ENCODE data around the gene B4GALNT3.

Gene B4GALNT3

DNA sequence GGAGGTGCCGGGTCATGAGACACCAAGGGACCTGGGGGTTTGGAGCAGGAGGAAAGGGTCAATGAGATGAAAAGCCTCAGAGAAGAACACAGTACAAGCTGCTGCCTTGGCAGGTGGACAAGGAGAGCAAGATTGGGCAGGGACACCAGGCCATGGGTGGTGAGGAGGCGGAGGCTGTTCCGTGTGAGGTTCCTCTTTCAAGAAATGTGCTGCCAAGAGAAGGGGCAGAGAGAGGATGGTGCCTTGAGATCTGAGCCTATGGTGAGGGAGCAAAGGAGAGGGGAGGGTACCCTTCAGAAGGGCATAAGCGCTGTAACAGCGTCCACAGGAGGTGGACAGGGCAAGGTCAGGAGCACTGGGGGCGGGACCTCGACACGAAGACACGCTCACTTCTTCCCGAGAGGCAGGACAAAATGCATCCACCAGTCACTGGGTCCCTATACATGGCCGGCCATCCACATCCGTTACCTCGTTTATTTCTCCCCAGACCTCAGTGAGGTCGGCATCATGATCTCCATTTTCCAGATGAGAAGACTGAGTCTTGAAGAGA lies 100.2 kb downstream of the B4GALNT3 start:
- no peak for DNase-seq (ENCODE audit: low spot score)

DNA sequence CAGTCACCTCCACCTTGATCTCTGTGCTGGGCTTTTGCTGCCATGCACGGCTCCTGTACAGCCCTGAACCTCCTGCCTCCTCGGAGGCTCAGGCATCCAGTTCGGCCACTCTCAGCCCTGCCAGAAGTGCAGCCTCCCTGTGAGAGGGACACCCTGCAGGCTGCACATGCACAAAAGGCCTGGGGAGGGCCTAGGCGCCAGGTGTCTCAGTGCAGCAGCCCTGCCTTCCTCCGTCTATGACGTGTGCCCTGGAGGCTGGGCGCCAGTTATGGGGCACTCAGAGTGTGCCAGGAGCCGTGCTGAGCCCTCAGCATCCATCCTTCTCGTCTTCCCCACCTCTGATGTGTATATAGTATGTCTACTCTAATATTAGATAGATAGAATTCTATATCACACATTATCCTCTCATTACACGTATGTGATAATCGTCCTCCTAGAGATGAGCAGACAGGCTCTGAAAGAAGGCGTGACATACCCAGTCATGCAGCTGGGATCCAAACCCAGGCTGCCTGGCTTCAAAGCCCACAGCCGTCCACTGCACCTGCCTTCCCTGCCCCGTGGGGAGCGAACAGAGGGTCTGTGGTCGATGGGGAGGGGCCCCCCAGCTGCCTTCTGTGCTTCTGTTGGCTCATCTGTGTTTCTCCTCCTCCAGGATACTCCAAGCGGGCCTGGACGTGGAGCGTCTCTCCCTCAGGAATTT lies 101.1 kb downstream of the B4GALNT3 start:
- DNase-seq (ENCODE audit: low spot score) = no peak

DNA sequence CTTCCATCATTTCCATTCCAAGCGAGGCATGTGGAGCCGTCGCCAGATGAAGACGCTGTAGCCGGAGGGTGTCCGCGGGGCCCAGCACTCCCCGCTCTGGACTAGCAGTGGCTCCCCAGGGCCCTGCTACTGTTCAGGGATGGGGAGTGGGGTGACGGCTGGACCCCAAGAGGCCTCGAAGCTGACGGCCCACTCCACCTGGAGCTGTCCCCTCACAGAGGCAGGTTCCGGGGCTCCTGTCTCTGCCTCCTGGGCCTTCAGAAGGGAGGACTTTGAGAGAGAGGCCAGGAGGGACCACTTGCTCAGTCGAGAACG lies 101.6 kb downstream of the B4GALNT3 start:
- no peak for DNase-seq (ENCODE audit: low spot score)

DNA sequence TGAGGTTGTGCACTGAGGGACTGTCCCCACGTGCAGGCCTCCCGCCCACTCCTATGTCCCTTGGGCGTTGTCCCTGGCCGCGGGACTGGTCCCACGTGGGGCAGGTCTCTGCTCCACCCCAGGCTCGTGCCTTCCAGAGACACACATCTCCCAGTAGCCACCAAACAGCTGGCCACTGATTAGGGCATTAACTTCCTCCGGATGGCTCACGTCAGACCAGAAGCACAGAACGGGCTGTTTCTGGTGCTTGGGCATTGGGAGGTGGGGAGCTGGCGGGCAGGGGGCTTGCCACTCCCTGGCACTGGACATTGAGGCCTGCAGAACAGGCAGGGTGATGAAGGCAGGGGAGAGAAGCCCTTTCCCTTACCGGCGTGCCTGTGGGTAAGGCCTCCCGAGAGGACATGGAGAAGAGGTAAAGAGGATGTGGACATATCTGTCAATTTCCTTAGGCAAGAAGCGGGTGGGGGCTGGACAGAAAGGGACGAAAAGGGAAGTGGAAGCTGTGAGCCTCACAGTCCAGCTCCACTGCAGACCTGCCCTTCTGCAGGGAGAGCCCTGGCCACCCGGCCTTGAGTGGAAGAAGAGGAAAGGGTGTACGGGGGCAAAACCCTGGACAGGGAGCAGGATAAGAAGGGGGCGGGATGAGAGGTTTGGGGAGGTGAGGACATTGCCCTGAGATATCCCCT lies 102.3 kb downstream of the B4GALNT3 start:
- no peak for DNase-seq (ENCODE audit: low spot score)

DNA sequence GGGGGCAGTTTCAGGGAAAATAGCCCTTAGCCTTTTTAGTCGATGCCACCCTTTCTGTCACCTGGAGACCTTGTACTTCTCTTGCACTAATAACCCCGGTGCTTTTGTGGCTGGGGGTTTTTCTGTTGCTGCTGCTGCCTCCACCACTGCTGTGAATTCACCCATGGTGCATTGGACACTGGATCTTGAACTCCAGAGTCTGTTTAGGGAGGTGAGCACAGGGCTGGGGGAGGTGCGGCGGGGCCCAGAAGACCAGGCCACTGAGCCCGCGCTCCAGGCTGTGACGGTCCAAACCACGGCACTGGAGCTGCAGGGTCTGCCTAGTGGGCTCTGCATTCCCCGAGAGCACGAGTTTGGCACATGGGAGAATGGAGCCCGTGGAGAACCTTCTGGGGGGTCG lies 102.9 kb downstream of the B4GALNT3 start:
- no peak for DNase-seq (ENCODE audit: low spot score)

DNA sequence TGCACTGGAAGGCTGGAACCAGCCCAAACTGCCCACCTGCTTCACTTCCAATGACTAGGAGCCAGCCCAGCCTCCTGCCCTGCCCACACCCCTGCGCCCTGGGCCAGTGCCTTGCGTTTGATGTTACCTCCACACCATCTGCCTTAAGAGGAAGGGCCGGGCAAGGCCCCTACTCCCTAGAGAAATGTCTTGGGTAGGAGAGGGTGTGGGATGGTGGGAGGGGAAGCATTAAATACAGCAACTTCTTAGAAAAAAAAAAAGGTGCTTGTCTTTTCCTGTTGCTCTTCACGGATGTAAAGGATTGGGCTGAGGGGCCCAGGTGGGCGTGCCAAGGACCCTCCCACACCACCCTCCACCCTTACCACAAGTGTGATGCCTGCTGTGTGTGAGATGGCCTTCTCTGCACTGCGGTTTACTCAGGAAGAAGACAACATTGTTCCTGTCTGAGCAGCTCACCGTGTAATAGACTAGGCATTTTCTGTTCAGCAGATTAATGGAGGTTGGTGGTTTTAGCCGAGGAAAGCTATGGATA lies 103.6 kb downstream of the B4GALNT3 start:
- DNase-seq (ENCODE audit: low spot score) = peak; percentile 51

DNA sequence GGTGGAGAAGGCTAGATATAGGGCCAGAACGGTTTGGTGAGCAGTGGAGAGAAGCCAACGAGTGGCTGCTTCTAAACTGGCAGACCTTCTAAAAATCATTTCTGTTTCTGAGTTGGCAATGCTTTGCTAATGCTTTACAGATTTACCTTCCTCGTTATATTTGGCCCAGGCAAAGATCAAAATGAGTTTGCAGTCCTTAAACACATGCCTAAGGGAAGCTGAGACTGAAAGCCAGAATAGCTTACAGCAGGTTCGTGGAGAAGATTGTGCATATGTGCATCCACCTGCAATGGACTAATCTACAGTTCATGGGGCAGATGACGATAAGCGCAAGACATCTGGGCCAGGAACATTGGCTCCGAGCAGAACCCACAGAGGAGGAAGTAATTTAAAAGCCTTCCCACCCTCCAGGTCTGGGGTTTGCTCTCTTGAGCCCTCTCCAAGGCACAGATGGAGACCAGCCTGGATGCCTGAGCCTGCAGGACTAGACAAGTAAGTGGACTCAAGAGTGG lies 104.1 kb downstream of the B4GALNT3 start:
- DNase-seq (ENCODE audit: low spot score) = no peak

DNA sequence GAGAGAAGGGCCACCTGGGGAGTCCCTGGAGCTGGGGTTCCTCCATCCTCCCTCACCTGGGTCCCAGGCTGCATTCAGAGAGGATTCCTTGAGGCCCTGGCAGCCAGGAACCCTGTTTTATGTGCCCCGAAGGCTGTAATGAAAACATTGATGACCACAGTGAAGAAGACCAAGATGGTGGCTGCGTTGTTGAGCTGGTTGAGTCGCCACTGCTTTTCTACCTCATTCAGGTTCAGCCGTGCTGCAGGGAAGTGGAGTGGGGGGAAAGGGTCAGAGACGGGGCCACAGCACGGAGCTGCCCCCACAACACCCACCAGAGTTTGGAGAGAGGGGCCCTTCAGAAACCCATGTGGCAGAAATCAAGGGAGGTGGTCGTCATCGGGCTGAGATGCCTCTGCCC lies 105.4 kb downstream of the B4GALNT3 start:
- DNase-seq (ENCODE audit: low spot score) = no peak

DNA sequence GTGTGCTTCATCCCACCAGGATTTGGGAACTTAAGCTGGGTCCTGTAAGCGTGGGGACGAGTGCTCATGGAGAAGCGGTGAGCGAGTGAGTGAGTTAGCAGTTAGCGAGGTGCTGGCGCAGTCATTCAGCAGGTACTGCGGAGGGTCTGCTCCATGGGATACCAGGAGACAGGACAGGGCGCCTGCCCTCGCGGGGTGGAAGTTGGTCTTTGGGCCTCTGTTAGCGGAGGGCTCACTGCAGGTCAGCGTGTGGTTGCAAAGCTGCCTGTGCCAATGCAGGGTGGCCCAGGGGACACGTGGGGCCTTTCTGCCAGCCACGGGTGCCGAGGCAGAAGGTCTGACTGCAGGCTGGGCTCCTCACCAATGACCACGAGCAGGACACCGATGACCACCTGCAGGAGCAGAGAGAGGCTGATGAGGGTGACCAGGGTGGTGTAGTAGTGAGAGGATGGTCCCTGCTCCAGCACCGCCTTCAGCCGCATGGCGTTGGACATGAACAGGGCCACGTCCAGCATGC lies 105.9 kb downstream of the B4GALNT3 start:
- no peak for DNase-seq (ENCODE audit: low spot score)

DNA sequence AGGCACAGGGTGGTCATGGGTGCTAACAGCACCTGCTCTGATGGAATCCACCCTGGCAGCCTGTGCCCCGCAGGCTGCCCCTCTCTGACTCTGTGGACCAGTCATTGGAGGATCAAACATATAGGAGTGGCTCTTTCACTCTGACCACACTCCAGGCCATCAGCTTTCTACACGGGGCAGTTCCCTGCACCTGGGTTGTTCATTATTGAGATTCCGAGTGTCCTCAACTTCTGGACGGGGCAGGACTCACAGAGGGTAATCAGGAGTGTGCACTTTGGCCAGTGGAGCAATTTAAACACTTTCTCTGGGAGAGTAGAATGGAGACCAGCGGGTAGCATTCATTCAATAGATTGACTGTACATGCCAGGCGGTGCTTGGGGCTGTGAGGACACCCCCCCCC lies 108.7 kb downstream of the B4GALNT3 start:
- DNase-seq (ENCODE audit: low spot score) = no peak

DNA sequence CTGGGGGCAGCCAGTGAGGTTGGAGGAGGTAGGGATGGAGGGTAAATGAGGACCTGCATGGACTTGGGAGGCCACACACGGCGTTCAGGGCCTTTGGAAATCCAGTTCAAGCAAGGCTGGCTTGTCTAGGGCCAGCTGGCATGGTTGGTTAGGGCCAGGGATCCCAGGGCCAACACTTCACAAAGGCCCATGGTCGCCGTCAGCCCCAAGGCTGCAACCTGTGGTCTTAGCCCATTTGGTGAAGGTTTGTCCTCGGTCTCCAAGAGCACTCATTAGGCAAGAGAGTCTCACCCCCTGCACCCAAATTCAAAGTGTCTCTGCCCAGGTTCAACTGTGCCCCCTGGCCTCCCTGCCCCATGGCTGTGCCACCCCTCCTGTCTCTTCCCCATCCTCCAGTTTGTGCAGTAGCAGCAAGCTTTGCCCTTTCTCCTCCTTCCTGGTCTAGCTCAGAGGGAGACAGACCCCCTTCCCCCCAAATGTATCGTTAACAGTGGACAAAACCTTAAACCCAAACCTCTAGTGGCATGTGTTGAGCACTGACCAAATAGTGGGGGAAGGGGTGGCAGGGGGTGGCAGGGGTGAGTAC lies 109.4 kb downstream of the B4GALNT3 start:
- DNase-seq (ENCODE audit: low spot score) = no peak

DNA sequence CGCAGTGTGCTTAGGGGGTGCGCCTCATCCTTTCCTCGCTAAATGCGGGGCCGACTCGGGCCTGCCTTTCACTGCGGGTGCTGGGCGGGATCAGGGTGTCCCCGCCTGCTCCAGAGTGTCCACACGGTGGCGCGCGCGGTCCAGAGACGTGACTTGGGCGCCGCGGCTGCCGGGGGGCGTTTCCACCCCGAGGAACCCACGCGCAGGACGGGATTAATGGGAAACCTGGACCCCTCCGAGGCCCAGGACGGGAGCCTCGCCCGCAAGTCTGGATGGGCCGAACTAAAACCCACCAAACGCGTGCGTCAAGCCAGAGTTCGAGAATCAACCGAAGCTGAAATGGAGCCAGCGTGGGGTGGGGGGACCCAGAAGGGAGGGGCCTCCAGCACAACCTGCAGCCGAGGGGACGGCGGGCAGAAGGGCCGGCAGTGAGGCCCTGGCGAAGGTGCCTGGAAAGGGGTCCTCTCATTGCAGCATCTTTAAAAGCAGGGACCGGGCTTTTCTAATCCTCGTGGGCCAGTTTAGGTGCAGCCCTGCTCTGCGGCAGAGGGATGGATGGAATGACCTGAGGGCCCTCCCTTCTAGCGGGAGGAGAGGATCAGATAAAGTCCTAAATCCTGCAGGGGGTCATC lies 110.2 kb downstream of the B4GALNT3 start:
- peak; percentile 85 for DNase-seq (ENCODE audit: low spot score)

DNA sequence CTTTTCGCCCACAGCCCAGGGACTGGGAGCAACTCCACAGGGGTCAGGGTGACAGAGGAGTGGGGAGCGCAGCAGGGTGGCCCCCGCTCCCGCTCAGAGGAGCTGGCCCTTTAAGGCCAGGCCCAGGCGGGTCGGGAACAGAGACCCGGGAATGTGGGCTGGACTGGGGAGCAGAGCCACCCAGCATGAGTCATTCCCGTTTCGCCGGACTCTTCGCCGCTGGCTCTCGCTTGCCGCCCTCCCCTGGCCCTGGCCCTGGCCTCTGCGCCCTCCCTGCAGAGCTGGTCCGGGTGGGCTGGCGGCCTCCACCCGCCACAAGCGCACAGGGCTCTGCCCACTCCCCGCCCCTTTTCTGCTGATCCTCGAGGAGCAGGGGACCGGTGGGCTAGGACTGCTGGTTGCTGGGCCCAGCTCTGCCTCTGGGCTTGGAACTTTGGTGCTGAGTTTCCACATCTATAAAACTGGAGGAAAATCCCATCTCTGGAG lies 110.7 kb downstream of the B4GALNT3 start:
- no peak for DNase-seq (ENCODE audit: low spot score)

DNA sequence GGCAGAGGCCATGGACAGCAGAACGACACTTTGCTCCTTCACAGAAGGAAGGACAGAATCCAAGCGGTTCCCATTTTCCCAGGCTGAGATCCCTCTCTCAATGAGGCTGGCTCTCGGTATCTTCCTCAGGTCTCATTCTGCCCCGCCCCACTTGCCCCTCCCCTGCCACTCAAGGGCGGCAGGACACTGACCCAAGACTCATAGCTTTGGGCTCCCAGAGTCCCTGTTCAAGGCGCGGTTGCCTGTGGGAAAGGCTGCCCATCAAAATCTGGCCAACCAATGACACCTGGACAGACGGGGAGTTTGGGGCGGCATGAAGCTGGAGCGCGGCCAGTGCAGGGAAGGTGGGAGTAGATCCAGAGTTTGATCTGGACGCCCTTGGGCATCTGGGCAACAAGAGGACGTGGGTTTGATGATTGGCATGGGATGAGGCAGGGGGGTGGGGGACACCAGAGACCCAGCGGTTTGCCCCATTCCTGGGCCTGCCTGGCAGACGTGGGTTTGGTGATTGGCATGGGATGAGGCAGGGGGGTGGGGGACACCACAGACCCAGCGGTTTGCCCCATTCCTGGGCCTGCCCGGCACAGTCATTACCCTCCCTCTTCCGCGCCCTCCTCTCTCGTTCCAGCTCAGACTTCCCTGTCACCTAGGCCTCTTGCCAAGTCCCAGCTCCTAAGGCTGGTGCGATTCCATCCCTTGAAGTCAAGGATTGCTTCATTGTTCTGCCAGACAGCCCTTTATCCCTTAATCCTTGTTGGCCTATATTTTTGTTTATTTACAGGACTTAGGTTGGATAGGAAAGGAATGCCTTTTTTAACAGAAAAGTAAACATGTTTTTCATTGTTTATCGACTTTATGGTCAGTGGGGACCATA lies 111.4 kb downstream of the B4GALNT3 start:
- DNase-seq (ENCODE audit: low spot score) = no peak

DNA sequence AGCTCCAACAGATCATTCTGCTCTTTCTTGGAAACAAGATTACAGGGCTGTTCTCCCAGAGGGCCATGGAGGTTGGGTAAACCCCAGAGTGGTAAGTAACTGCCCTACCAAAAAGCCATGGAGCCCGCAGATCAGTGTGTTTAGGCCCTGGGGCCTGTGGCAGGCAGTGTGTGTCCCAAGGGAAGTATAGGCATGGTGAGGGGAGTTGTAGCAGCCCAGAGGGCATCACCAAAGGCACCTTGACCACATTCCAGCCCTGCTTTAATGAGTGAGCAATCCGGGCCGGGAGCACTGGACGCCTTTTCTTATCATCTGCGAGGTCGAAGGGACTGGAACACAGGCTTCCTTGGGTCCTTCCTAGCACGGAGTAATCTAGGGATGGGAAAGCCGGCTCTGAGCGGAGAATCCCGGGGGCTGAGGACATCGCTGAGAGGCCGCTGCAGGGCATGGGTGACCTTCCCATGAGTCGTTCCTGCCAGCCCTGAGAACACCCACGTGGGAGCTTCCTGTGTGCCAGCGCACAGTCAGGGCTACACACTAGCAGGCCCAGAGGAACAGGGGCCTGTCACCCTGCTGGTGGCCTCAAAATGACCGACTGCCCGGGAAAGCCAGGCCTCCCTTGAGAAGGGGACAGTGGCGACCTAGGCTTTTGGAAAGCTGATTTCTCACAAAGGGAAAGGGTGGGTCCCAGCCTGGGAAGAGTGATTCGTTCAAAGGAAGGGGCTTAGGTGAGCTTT lies 112.2 kb downstream of the B4GALNT3 start:
- no peak for DNase-seq (ENCODE audit: low spot score)

DNA sequence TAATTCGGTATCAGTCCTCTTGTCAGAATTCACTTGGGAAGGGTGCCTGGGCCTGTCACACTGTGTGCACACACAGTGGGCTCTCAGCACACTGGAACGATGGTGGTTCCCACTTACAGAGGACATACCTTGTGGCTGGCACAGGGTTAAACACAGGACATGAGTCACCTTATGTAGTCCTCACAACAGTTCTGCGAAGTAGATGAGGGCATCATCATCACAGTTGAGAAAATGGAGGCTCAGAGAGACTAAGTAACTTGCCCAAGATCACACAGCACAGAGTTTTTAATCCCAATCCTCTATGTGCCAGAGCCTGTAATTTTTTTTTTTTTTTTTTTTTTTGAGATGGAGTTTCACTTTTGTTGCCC lies 112.8 kb downstream of the B4GALNT3 start:
- peak; percentile 50 for DNase-seq (ENCODE audit: low spot score)

DNA sequence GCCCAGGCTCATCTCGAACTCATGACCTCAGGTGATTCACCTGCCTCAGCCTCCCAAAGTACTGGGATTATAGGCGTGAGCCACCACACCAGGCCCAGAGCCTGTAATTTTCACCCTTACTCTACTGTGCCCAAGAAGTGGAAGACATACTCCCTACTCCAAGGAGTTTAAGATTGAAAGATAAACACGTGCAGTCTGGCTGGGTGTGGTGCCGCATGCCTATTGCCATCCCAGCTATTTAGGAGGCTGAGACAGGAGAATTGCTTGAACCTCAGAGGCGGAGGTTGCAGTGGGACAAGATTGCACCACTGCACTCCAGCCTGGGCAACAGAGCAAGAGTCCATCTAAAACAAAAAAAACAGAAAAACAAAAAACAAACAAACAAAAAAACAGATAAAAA lies 113.5 kb downstream of the B4GALNT3 start:
- DNase-seq (ENCODE audit: low spot score) = no peak

DNA sequence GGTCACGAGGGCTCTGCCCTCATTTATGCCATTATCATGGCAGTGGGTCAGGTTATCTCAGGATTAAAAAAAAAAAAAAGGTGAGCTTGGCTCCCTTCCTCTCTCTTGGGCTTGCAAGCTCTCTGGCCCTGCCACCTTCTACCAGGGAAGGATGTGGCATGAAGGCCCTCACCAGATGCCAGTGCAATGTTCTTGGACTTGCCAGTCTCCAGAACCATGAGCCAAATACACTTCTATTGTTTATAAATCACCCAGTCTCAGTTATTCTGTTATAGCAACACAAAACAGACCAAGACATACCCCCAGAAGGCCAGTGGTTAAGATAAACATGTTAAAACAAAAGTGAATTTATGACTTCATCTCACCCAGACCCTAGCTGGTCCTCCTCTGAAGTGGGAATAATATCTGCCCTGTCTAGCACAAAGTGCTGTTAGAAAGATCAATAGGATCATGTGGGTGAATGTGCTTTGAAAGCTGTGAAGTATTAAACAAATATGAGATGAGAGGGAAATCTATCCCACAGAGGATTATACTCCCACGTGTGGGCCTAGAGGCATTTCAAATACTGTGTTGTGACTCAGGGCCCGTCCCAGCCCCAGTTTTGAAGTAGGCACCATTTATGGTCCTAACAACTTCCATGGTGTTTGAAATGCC lies 114.9 kb downstream of the B4GALNT3 start:
- no peak for DNase-seq (ENCODE audit: low spot score)

DNA sequence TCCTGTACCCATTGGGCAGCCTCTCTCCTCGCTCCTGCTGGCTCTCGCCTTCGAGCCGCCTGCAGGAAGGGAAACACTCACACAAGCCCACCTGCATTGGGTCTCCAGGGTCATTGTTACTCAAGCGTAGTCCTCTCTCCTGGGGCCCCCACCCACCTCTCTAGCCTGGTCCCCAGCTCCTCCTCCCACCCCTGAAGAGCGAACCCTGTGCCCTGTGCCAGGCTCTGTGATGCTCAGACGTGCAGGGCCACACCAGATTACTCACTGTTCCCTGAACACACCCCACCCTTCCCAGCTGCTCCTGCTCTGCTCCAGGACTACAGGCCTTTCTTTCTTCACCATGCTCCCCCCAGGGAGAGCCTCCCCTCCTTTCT lies 115.4 kb downstream of the B4GALNT3 start:
- DNase-seq (ENCODE audit: low spot score) = no peak

Data from activated CD4-positive, alpha-beta T cell treated with anti-CD3 and anti-CD28 coated beads, Interleukin-2, Interleukin-4, amounts not matched to agents 100 ng/mL and 50 ng/mL, durations not matched to agents 16 hours and 8 hours (primary cell).